RWPE2 (cell line): ENCODE data around the gene CAMK2B.

Experiments
- ATAC-seq: fragments of 200-7000 bp; cut with Tn5 transposase; 3 replicates; pipeline ENCODE4 v1.9.1; 2021; ENCODE audit warnings: low read depth
- DNase-seq: peaks from one replicate; pipeline ENCODE4 v3.0.0-alpha.2; 2020; ENCODE audit warnings: low spot score
- H3K27ac ChIP-seq: fragments of 450-650 bp; 2 replicates; pipeline ENCODE4 v1.5.1; 2017; ENCODE audit warnings: mild to moderate bottlenecking; ENCODE audit not compliant: poor library complexity, severe bottlenecking
- H3K27me3 ChIP-seq: fragments of 250-450 bp; sonication (Bioruptor Pico); 2 replicates; pipeline ENCODE4 v1.5.1; 2021; ENCODE audit warnings: mild to moderate bottlenecking, moderate library complexity; ENCODE audit not compliant: insufficient read depth, poor library complexity, severe bottlenecking
- H3K36me3 ChIP-seq: fragments of 250-450 bp; sonication (Bioruptor Pico); 2 replicates; pipeline ENCODE4 v1.5.1; 2020; ENCODE audit warnings: low read depth, mild to moderate bottlenecking, moderate library complexity
- H3K4me1 ChIP-seq: fragments of 250-450 bp; sonication (Bioruptor Pico); 2 replicates; pipeline ENCODE4 v1.5.1; 2021; ENCODE audit warnings: mild to moderate bottlenecking, moderate library complexity; ENCODE audit not compliant: insufficient read depth, poor library complexity, severe bottlenecking
- H3K4me3 ChIP-seq: fragments of 250-450 bp; sonication (Bioruptor Pico); 2 replicates; pipeline ENCODE4 v1.5.1; 2021; ENCODE audit warnings: mild to moderate bottlenecking, moderate library complexity; ENCODE audit not compliant: severe bottlenecking
- H3K9me3 ChIP-seq: fragments of 250-450 bp; sonication (Bioruptor Pico); 2 replicates; pipeline ENCODE4 v1.5.1; 2021; ENCODE audit warnings: mild to moderate bottlenecking, moderate library complexity; ENCODE audit not compliant: severe bottlenecking
- TF ChIP-seq, protein P1 (sequence below): fragments of 450-650 bp; IDR thresholded peaks from one replicate; pipeline ENCODE4 v1.5.1; 2017; ENCODE audit warnings: mild to moderate bottlenecking, moderate library complexity; ENCODE audit not compliant: poor library complexity, severe bottlenecking

Gene CAMK2B

DNA sequence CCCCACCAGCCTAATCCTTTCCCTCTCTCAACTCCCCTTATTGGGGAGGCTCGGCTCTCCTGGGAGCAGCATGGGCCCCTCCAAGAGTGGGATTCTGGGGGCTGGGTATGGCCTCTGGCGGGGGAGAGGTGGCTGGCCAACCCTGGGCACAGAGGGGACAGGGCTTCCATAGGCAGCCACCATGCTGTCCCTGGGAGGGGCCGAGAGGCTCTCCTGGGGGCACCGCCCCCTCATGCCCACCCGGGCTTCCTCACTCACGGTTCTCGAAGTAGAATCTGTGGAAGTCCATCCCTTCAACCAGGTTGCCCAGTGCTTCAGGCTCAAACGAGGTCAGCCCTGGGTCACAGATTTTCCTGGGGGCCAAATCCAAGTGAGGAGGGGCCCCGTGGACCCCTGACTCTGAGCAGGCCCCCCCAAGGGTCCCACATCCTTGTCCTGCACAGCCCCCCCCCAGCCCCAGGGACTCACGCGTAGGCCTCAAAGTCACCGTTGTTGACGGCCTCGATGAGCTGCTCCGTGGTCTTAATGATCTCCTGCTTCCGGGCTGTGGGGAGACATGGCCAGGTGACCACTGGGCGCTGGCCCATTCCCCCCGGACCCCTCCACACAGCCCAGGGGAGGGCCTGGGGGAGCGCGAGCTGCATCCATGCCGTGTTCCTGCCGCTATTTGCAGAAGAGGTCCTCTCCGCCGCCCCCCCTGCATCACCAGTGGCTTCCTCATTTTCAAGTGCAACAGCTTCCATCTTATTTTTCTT is 104.9 kb downstream of the CAMK2B start:
- no peak for ATAC-seq
- no peaks in the 10 kb centered on the region for H3K36me3 ChIP-seq
- H3K9me3 ChIP-seq, result no peaks in the 10 kb centered on the region
- no peak overlapping the region for H3K27ac ChIP-seq
- peak; percentile 44 for DNase-seq
- H3K4me1 ChIP-seq, result peaks cover 16% of the 10 kb centered on the region
- no peaks in the 10 kb centered on the region for H3K27me3 ChIP-seq
- no peak overlapping the region for H3K4me3 ChIP-seq
- TF ChIP-seq, protein P1, sequence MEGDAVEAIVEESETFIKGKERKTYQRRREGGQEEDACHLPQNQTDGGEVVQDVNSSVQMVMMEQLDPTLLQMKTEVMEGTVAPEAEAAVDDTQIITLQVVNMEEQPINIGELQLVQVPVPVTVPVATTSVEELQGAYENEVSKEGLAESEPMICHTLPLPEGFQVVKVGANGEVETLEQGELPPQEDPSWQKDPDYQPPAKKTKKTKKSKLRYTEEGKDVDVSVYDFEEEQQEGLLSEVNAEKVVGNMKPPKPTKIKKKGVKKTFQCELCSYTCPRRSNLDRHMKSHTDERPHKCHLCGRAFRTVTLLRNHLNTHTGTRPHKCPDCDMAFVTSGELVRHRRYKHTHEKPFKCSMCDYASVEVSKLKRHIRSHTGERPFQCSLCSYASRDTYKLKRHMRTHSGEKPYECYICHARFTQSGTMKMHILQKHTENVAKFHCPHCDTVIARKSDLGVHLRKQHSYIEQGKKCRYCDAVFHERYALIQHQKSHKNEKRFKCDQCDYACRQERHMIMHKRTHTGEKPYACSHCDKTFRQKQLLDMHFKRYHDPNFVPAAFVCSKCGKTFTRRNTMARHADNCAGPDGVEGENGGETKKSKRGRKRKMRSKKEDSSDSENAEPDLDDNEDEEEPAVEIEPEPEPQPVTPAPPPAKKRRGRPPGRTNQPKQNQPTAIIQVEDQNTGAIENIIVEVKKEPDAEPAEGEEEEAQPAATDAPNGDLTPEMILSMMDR, result no peak

DNA sequence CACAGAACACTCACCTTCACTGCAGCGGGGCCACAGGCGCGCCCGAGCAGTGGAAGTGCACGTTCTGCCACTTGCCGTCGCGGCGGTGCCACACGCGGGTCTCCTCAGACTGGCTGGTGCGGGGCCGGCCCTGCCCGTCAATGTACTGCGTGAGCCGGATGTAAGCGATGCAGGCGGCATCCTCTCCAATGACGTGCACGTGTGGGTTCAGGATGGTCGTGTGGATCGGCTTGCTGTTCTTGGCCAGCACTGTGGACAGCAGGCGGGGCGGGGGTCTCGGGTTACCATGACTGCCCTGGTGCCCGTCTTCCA is 105.4 kb downstream of the CAMK2B start:
- Histone ChIP-seq H3K4me3 (no peak overlapping the region), H3K27me3 (no peaks in the 10 kb centered on the region), H3K36me3 (no peaks in the 10 kb centered on the region), H3K9me3 (no peaks in the 10 kb centered on the region), H3K27ac (no peak overlapping the region), H3K4me1 (peaks cover 14% of the 10 kb centered on the region)
- peak; percentile 55 for DNase-seq
- TF ChIP-seq, protein P1, result no peak
- ATAC-seq, result no peak

DNA sequence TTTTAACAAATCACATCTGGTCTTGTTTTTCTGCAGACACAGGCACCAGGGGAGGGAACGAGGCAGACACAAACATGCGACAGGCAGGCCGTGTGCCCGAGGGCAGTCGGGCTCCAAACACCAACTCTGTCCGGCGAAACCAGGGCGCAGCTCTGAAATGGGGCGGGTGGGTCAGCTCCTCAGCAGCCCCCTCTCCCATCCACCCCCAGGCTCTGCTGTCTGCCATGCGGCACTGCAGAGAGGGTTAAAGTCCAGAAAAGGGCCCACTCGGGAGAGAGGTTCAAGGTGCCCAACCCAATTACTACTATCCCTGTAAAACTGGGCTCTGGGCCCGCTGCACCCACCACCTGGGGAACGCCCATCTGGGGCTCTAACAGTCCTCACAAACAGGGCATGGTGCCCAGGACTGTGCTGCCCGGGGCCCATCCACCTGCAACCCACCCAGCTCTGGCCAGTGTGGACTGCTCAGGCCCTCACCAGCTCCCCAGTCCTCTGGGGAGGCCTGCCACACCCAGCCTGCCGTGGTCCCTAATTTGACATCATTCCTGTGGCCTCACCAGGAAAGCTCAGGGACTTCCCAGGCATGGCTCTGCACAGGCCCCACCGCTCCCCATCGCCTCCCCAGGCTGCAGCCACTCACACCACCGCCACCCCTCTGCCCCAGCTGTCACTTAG is 105.9 kb downstream of the CAMK2B start:
- Histone ChIP-seq H3K27me3 (no peaks in the 10 kb centered on the region), H3K27ac (no peak overlapping the region), H3K4me3 (no peak overlapping the region), H3K9me3 (no peaks in the 10 kb centered on the region), H3K4me1 (peaks cover 9% of the 10 kb centered on the region), H3K36me3 (no peaks in the 10 kb centered on the region)
- ATAC-seq (no peak), DNase-seq (peak; percentile 31)
- TF ChIP-seq, protein P1, result no peak

DNA sequence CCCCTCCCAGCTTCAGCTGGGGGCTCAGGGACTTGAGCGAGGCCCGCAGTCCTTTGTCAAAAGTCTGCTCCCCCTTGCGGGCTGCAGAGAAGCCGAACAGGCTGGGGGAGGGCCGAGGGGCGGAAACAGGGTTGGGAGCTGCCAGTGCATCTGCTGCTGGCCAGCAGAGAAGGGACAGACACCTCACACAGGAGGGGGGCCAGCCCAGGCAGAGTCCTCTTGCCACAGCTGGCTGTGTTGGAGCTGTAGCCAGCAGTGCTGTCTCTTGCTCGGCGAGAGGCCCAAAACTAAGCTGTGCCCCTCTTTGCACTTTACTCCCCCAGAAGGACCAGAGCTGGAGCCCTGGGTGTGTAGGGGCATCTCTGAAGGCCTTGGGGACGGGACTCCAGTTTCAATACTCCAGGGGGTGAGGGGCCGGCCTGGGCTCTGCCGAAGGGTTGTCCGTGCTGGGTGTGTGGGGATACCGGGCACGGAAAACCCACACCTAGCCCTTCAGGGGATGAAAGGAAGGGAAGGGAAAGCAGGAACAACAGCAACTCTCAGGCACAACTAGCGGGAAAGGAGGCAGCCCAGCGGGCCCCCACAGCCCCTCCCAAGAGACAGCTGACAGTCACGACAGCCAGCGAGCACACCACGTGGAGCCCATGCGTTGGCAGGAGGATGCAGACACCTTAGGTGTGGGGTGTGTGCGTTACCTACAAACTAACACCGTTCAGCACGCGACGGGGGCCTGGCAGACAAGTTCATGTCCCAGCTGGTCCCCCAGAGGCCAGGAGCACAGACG is 106.8 kb downstream of the CAMK2B start:
- Histone ChIP-seq H3K27me3 (no peaks in the 10 kb centered on the region), H3K4me1 (peaks cover under 1% of the 10 kb centered on the region), H3K4me3 (no peak overlapping the region), H3K27ac (no peak overlapping the region), H3K36me3 (no peaks in the 10 kb centered on the region), H3K9me3 (no peaks in the 10 kb centered on the region)
- DNase-seq (peak; percentile 56), ATAC-seq (no peak)
- TF ChIP-seq, protein P1, result no peak
